NCI-H2227 (cell line): Measurements from ENCODE around the gene LATS2.

ENCODE experiments used
- DNase-seq: peaks from one replicate; lab custom pipeline; 2025; ENCODE audit not compliant: unreplicated experiment; lab: John Stamatoyannopoulos, UW

Gene LATS2

GRCh38 chr13:21048901-21049698 lies 12.3 kb downstream of the LATS2 start:
- DNase-seq: no peak

- DNase-seq: no peak
These were observed 13.6 kb downstream of the LATS2 start for GRCh38 chr13:21047591-21048282.

- DNase-seq: no peak
These were observed 14.3 kb downstream of the LATS2 start for GRCh38 chr13:21047087-21047486.

GRCh38 chr13:21046203-21046602 lies 15.2 kb downstream of the LATS2 start:
- no peak for DNase-seq

DNA sequence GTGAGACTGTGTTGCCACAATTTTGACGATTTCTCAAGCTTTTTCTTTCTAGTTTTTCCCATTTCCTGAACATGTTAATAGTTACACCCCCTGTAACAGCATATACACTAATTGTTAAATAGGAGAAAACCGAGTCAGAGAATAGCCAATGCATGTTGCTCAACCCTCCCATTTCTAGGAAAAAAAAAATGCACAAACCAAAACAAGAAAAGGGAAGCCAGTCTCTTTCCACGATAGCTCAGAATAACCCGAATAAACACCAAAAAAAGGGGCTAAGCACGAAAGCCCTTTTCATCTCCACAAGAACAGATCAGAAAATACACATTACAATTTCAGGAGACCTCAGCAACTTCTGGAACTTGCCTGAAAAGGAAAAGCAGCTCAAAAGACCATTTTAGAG lies 16.3 kb downstream of the LATS2 start:
- no peak for DNase-seq

GRCh38 chr13:21043898-21044297 lies 17.5 kb downstream of the LATS2 start:
- no peak for DNase-seq

DNA sequence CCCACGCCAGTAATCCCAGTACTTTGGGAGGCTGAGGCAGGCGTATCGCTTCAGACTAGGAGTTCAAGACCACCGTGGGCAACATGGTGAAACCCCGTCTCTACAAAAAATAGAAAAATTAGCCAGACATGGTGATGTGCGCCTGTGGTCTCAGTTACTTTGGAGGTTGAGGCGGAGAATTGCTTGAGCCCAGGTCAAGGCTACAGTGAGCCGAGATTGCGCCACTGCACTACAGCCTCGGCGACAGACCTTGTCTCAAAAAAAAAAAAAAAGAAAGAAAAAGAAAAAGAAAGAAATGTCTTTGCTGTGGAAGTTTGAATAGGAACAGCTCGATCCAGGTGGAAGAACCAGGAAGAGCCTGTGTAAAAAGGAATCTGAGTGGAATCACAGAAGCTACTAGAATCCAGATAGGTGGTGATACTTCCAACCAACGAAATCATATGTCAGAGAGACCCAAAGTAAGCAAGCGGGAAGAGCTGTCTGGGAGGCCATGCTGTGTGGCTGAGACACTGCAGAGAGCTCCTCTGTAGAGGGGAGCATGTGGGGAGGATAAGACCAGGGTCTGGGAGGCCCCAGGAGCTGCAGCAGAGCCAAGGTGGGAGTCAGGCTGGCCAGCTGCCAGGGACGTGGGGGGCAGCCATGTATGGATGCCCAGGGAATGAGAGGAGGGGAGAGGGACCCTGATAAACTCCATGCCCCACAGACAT lies 21.1 kb downstream of the LATS2 start:
- DNase-seq: no peak

DNA sequence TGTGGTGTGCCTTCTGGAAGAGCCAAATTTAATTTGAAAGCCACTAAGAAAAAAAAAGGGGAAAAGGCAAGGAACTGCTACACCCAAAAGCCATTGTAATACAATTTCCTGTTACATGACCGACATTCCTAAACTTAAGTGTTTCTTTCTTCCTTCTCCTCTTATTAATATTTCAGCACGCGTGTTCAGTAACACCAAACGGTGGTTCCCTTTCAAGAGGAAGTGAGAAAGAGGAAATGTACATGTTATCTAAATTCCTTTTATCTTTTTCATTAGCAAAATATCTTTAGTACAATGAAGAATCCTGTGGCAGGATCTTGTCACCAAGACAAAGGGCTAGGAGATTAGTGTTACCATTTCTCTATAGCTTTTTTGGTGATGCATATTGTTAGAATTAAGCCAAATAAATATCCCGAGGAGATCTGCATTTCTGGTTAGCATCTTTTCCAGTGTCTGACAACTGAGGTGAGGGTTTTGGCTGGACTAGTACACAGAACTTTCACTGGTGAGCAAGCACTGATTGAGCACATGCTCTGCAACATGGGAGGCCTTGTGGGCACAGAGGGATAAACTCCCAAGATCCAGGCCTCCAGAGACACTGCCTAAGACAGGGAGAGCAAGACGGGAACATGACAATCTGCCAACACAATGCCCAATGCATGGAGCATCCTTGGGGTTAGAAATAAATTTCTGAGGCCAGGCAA lies 22.1 kb downstream of the LATS2 start:
- DNase-seq: no peak

GRCh38 chr13:21037656-21038055 lies 23.7 kb downstream of the LATS2 start:
- no peak for DNase-seq

- DNase-seq: no peak
These were observed 25.9 kb downstream of the LATS2 start for GRCh38 chr13:21035498-21035897.

GRCh38 chr13:21034603-21035191 lies 26.7 kb downstream of the LATS2 start:
- DNase-seq: no peak

DNA sequence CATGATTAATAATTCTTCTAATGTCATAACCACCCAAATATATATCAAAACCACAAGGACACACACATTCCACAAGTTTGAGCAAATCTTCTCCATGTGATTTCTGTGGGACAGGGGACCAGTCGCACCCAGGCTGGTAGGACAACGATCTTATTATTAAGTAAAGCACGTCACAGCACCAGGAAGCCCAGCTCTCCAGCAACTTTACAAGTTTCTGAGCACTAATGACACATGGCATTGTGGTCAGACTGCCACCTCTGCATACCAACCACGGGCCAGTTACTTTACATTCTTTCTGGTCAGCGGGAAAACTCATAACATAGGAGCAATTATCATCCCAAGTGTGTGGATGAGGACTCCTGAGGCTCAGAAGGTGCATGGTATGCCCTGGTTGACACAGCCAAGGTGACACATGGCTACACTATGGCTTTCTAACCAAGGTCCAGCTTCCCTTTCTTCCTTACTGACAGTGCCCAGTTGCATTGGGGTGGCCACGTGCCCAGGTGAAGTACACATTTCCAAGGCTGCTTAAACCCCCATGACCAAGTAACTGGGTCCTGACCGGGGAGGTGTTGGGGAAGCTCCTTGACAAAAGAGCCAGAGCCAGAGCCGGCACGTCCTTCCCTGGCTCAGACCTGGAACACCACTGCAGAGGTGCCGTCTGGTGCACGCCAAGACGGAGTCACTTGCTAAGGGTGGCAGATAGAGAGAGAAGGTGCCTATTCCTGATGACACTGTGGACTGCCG lies 27.4 kb downstream of the LATS2 start:
- no peak for DNase-seq

DNA sequence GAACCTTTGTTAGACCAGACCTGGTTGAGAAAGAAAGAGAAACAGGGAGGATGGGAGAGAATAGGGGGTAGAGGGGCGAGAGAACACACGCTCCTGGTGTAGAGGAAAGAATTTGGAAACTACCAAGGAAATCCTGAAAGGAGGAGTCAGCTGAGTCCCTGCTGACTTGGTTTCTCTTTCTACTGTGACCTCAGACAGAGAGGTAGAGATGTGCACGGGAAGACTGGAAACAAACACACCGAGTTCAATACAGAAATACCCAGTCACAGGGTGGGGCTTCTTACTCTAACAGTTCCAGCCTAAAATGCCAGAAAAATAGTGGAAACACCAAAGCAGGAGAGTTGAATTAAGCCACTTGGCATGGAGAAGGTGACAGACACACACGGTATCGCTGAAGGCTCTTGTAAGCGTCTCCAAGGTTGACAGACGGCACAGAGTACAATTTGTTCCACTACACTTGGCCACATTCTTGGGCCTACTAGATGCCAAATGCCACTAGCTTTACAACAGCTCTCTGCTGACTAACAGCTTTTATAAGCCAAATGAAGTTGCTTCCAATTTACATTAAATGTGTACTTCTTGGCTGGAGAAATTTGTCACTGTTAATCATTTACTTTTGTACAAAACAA lies 28.1 kb downstream of the LATS2 start:
- DNase-seq: no peak

DNA sequence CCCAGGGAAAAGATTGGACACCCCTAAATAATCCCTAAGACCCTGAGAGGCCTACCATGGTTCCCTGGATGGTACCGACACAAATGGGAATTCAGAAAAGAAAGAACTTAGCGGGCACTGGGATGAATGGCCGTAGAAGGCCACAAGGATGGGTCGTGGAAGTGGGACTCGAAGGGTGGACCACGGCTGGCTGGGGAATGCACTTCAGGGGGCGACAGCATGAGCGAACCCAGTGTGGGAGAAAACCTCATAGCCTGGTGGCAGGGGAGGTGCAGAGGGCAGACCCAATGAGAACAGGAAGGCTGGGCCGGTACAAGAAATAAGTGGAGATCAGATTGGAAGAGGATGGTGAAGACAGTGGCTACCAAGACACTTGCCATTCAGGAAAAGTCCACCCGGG lies 28.7 kb downstream of the LATS2 start:
- no peak for DNase-seq

GRCh38 chr13:21031594-21032275 lies 29.7 kb downstream of the LATS2 start:
- no peak for DNase-seq

DNA sequence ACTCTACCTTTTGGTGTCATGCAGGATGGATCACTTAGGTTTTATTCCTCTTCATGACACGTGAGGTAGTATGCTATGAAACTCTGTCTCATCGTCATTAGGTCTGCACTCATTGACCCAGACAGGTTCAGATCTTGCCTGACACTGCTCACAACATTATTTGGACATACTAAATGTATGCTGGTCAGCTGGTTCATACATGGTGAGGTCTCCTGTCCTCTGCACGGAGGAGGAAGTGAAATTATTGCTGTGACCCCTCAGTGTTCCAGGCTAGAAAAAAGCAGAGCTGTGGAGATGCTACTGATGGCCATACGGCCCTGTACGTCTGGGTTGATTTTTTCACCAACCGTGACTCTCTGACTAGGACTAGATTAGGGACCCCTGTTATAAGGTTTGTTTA lies 35.8 kb downstream of the LATS2 start:
- DNase-seq: no peak

- DNase-seq: no peak
These were observed 39.1 kb downstream of the LATS2 start for GRCh38 chr13:21022056-21022979.

DNA sequence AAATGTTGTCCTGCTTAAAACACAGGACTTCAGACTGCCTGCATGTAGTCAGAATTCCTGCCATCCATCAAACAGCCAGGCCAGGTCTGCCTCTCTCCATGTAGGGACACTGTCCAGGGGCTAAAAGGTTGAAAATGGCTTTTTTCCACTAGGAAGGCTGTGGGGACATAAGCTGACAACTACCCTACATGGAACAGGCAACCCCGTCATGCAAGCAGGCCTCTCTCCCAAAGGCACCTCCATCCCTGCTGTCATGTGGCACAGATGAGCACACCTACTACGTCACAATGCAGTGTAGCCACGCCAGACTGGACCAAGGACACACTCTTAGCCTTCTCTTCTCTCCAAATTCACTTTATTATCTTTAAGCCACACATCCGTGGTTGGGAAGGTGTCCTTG lies 40.8 kb downstream of the LATS2 start:
- DNase-seq: no peak
